Skin epidermis (tissue), 12 donors: ENCODE results near the gene NBEAL2.

Experiments used
- H3K27ac ChIP-seq, 21 experiments: fragments of 200-600 bp; sonication (generic) in 11 of 21; one replicate each; pipeline ENCODE4 v1.5.0; 2020; ENCODE audit warnings: mild to moderate bottlenecking in 3 of 21, inconsistent platforms in 2 of 21, moderate library complexity in 2 of 21
- H3K4me3 ChIP-seq, 7 experiments: fragments of 200-600 bp; sonication (generic) in 2 of 7; one replicate each; pipeline ENCODE4 v1.5.0; 2020; ENCODE audit warnings: inconsistent platforms in 2 of 7, mild to moderate bottlenecking in 2 of 7, moderate library complexity in 1 of 7

Gene NBEAL2

DNA sequence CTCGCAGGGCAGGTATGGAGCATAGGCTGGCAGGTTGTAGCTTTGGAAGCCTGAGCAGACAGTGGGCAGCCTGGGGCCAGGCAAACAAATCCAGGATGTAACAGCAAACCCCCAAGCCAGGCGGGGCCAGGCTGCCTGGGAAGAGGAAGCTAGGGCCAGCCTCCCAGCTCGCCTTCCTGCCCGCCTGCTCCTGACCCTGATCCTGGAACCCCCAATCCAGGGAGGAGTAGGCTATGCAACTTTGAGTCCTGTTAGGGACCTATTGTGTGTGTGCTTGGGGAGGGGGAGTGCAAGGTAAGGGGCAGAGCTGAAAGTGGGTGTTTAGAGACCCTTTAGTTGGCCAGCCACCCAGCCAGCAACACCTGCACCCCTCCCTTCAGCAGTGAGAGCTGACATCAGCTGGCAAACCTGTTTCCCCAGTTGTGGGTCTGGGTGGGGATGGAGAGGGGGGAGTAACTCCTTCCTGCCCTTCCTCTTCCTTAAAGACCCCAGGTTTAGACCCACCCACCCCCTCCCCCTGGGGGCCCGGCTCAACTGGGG is 2.5 kb downstream of the NBEAL2 start:
- Histone ChIP-seq H3K27ac (peak overlapping the region; percentile 1 to 98 (median 90)), H3K4me3 (peak overlapping the region in 6 of 7 experiments; percentile 1 to 73 (median 60))

DNA sequence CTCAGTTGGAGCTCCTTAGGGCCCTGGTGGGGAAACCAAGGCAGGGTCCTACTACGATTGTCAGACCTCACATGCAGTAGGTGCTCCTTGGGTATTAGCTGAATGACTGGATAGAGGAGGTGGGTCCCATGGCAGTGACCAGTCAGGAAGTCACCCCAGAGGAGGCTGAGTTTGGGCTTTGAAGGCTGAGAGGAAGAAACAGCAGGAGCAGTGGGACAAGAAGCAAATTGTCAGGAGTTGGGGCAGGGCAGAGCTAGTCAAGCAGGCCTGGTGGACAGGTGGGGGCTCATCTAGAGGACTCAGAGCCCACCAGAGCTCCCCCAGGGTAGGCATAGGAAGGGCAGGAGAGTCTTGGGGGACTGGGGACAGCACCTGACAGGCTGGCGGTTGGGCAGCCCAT is 3.1 kb downstream of the NBEAL2 start:
- H3K27ac ChIP-seq = peak overlapping the region; percentile 1 to 98 (median 90)

DNA sequence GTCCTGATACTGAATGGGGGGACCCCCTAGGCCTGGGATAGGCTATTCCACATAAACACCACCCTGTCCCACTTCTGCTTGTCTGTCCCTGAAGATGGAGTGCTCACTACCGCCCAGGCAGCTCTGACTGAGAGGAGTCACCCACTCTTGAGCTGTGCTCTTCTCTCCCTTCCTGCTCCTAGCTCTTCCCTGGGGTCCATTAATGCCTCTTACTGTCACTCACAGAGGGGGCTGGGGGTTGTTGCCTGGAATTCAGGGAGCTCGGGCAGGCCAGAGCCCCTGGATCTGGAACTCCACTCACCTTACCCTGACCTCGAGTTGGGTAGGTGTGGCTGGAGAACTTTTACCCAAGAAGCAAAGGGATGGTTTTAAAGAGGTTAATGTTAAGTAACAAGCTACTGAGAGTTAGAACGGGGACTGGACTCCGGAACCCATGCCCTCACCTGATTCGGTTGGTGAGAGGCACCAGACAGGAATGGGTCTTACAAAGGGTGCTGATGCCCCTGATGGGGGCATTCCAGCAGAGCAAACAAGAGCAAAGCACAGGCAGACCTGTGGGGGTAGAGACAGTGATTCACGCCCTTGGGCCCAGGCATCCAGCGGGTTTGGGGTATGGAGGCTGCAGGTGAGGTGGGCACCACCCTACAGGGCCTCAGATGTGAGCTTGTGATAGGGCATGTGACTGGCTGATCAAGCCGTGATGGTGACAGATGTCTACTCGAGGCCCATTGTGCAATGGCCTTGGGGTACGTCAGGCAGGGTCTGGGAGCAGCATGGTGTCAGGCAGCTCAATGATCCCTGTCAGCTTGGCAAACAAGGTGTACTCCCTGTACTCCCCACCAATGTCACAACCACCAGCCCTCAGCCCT is 5.4 kb downstream of the NBEAL2 start:
- peak overlapping the region in 18 of 21 experiments; percentile 3 to 94 (median 71) for H3K27ac ChIP-seq
- H3K4me3 ChIP-seq = no peak overlapping the region

More for the DNA sequence above, 3.1 kb downstream of the NBEAL2 start:
- peak overlapping the region in 1 of 7 experiments; percentile 7 for H3K4me3 ChIP-seq

DNA sequence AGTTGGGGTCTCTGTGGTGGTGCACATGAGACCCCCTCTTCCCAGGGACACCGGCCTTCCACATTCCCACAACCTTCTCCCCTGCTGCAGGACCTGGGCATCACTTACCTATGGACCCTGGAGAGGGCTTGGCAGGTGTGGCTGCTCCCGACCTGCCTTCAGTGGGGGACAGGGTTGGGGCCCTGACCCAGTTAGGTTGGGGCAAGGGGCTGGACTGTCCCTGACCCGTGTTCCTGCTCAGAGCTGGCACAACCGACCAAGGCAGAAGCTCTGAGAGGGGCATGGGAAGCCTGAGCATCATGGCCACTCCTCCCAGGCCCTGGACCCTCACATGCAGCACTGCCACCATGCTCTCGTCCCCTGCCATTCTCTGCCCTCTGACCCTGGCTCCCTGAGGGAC is 6.1 kb downstream of the NBEAL2 start:
- H3K4me3 ChIP-seq = no peak overlapping the region
- peak overlapping the region in 19 of 21 experiments; percentile 44 to 94 (median 71) for H3K27ac ChIP-seq

DNA sequence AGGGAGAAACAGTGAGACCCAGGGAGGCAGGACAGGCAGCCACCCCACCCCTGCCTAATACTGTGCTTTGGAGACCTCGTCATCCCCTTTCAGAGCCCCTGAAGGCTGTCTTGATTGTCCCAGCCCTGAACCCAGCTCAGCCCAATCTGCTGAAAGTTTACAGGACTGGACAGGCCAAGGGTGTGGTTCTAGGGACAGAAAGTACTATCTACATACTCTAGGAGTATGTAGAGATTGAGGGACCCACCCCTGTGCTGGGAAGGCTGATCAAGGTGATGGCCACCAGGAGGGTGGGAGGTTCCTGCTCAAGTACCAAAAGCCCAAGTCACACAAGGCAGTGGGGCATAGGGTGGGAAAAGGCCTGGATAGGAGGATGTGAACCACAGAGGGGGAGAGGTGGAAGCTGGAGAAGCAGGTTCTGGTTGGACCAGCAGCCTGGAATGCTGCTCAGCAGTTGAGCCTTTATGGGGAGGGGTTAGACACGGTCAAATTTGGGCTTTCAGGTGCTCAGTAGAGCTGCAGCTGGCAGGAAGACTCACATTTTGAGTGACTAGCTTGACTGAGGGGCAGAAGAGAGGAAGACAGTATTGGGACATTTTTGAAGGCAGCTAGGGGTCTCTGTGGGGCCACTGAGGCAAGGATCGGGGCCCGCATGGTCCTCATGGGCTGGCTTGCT is 6.7 kb downstream of the NBEAL2 start:
- Histone ChIP-seq H3K27ac (peak overlapping the region in 19 of 21 experiments; percentile 44 to 94 (median 74)), H3K4me3 (no peak overlapping the region)

DNA sequence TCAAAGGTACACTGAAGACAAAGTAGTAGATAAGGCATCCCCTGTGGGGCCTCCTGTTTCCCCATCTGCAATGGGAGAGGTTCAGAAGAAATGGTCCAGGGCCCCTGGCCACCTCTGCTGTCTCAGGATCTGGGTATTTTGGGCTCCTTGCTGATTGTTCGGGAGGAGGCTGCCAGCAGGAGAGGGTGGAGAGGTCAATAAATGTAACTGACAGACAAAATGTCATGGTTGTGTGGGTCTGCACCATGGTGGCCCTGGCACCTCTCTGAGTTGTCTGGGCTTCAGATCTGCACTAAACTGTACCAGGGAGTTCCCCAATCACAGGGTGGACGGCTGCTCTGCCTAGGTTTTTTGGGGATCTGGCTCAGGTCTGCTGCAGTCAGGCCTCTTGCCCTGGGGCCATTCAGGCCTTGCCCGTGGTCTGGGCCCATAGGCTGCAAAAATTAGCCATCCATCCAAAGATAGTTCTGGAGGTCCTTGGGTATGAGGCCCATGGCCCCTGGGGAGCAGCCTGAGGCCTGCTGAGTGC is 7.4 kb downstream of the NBEAL2 start:
- H3K4me3 ChIP-seq = no peak overlapping the region

DNA sequence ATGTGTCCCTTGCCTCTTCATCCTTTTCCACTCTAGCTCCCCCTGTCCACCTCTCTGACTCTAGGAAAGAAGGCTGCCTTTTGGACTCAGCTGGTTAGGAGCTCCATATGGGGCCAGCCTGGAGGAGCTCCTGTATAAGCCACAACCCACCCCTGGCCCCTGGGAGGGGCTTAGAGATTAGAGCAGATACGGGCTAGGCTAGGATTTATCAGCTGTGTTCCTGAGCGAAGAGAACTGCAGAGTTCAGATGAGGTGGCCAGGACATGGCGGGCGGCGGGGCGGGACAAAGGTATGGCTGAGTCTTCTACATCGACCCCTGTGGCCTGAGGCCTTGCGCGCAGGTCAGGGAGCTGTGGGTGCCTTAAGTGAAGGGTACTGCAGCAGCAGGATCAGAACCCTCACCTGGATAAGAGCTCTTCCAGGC is 7.9 kb downstream of the NBEAL2 start:
- H3K27ac ChIP-seq = peak overlapping the region in 19 of 21 experiments; percentile 44 to 94 (median 74)
- H3K4me3 ChIP-seq = peak overlapping the region in 3 of 7 experiments; percentile 21 to 31 (median 22)

More for the DNA sequence above, 7.4 kb downstream of the NBEAL2 start:
- H3K27ac ChIP-seq = peak overlapping the region in 20 of 21 experiments; percentile 44 to 94 (median 72)

DNA sequence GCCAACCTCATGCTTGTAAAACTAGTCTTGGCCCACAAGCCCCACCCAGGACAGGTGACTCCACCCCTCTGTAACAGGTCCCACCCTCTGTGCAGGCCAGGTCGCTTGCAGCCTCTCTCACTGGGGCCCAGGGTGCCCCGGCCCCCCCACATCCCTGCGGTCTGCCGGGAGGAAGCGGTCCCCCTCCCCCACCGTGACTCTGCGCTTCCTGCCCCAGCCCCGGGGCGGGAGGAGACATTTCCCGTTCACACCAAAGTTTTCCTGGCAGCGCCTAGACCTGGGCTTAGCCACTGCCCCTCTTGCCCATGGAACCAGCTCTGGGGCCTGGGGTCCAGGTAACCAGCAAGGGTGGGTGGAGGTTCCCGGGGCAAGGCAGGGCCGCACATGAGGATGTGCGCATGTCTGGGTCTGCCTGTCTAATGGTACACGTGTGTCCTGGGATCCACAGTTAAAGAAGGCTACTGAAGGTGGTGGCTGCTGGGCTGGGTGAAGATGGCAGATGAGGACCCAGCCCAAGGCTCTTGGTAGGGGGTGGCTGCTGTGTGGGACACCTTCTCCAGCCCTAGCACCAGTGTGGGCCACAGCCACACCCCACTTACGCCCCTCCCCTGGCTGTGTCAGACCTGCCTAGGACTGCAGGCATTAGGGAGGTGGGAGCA is 8.4 kb downstream of the NBEAL2 start:
- Histone ChIP-seq H3K4me3 (peak overlapping the region in 5 of 7 experiments; percentile 6 to 31 (median 22)), H3K27ac (peak overlapping the region in 20 of 21 experiments; percentile 39 to 94 (median 73))

DNA sequence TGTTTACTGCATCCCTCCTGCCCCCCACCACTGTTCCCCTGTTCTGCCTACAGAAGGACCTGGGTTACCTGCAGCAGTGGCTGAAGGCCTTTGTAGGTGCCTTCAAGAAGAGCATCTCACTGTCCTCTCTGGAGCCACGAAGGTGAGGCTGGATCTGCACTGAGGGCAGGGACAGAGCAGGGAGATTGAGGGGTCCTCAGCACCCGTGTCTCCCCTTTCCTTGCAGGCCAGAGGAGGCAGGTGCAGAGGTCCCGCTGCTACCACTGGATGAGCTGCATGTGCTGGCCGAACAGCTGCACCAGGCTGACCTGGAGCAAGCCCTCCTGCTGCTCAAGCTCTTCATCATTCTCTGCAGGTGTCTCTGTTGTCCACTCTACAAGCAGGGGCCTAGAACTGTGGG is 9.2 kb downstream of the NBEAL2 start:
- H3K4me3 ChIP-seq = peak overlapping the region in 1 of 7 experiments; percentile 26
- peak overlapping the region in 17 of 21 experiments; percentile 38 to 94 (median 75) for H3K27ac ChIP-seq

DNA sequence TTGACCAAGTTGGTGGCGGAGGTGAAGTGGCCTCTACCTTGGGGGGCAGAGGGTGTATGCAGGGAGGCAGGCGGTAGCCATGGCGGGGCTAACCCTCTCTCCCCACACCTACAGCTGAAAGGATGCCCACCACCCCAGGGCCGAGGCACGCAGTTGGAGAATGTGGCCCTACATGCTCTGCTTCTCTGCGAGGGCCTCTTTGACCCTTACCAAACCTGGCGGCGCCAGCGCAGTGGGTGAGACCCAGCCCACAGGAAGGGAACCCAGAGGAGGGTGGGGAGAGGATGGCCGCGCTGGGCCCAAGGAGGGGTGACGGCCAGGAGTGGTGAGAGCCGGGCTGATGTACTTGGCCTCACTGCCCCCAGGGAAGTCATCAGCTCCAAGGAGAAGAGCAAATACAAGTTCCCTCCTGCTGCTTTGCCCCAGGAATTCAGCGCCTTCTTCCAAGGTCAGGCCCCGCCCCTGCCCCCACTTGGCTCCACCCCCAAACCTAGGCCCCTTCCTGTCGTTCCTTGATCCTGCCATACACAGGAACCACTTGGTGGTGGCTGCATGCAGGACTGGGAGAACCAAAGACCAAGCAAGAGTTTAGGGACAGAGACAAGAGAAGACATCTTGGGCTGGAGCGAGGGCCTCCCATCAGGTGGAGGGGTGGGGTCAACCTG is 9.8 kb downstream of the NBEAL2 start:
- Histone ChIP-seq H3K27ac (peak overlapping the region in 10 of 21 experiments; percentile 38 to 94 (median 71)), H3K4me3 (no peak overlapping the region)

DNA sequence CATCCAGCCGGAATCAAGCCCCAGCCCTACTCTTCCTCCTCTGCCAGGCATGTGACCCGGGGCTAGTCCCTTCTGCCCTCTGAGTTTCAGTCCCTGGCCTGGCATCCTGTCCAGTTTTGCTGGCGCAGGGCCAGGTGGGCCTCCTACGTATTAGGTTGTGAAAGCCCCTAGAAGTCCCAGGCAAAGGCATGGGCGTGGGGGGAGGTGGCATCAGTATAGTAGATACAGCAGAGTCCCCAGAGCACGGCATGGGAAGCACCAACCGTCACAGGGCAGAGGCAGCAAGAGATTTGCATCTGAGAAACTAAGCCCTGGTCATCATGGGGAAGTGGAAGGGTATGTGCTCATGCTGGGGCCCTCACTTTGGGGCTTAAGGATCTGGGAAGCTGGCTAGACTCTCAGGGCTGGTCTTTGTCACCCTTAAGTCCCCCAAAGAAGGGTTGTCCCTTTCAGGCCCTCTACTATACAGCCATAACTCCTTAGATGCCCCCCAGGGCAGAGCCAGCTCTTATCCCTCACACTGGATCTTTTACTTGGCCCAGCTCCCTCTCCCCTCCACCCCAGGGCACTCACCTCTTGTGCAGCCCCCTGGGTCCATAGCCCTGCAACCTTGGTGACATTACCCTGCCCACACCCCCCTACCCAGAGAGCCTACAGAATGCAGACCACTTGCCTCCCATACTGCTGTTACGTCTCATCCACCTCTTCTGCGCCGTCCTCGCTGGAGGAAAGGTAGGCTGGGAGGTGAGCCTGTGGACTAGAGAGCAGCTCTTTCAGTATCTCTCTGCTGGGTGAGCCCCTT is 11.3 kb downstream of the NBEAL2 start:
- no peak overlapping the region for H3K4me3 ChIP-seq
- H3K27ac ChIP-seq = peak overlapping the region in 9 of 21 experiments; percentile 10 to 87 (median 30)

DNA sequence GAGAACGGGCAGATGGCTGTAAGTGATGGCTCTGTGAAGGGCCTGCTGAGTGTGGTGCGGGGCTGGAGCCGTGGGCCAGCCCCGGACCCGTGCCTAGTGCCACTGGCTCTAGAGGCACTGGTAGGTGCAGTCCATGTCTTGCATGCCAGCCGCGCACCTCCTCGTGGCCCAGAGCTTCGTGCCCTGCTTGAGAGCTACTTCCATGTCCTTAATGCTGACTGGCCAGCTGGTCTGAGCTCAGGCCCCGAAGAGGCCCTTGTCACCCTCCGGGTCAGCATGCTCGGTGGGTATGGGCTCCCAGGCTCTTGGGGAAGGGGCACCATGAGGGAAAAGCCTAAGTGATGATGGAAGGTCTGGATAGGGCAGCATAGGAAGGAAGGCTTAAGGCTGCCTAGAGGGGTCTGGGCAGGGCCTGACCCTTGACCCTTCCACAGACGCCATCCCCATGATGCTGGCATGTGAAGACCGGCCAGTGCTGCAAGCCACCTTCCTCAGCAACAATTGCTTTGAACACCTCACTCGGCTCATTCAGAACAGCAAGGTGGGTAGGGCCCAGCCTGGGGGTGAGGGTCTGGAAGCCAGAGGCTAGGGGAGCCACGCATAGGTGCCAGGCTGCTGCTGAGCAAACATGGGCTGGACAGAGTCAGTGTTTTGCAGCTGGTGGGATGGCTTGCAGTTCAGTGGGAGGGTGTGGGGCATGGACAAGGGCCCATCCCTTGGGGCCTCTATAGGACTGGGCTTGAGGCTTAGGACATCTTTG is 12.1 kb downstream of the NBEAL2 start:
- Histone ChIP-seq H3K4me3 (no peak overlapping the region), H3K27ac (peak overlapping the region in 4 of 21 experiments; percentile 3 to 61 (median 16))

DNA sequence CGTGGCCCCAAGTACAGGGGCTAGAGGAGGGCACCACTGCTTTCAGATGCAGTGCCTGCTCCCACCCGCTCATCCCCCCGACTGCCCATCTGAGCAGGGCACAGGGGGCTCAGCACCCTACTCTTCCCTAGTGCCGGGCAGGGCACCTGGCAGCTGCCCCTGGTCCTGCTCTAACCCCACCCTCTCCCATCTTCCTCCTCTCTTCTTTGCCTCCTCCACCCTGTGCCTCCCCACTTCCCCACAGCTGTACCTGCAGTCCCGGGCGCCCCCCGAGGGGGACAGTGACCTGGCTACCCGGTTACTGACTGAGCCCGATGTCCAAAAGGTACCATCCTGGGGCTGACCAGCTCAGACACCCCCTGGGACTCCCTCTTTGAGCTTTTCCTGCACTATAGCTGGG is 12.8 kb downstream of the NBEAL2 start:
- H3K27ac ChIP-seq = peak overlapping the region in 1 of 21 experiments; percentile 22

DNA sequence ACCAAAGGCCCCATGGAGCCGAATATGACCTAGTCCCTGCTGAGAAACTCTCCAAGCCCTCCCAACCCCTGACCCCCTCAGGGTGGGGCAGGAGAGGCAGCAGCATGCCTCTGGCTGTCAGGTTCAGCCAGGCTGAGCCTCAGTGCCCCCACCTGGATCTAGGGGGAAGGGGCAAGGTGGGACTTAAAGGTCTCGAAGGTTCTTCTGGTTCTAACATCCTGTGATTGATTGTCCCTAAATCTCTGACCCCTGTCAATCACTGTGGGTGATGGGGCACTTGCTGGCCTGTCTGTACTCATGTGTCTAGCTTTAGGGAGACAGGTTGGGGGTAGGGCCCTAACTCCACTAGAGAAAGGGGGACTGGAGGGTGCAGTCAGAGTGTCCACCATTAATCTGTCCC is 13.8 kb downstream of the NBEAL2 start:
- no peak overlapping the region for H3K27ac ChIP-seq
- H3K4me3 ChIP-seq = no peak overlapping the region

More for the DNA sequence above, 12.8 kb downstream of the NBEAL2 start:
- H3K4me3 ChIP-seq = no peak overlapping the region

DNA sequence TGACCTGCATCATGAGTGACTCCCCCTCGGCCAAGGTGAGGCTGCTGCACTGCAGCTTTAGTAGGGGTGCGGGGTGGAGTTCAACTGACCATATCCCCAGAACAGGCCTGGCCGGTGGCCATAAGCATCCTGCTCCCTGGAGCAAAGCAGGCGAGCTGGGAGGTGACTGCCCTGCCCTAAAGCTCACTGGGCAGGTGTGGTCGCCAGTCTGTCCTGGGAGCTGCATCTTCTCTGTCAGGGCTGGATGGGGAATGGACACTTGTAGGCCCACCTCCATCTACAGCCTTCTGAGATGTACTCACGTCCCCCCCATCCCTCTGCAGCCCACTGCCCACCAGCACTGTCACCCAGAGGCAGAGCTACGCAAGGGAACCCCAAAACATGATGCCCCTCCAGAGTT is 14.5 kb downstream of the NBEAL2 start:
- H3K27ac ChIP-seq = no peak overlapping the region
- no peak overlapping the region for H3K4me3 ChIP-seq

DNA sequence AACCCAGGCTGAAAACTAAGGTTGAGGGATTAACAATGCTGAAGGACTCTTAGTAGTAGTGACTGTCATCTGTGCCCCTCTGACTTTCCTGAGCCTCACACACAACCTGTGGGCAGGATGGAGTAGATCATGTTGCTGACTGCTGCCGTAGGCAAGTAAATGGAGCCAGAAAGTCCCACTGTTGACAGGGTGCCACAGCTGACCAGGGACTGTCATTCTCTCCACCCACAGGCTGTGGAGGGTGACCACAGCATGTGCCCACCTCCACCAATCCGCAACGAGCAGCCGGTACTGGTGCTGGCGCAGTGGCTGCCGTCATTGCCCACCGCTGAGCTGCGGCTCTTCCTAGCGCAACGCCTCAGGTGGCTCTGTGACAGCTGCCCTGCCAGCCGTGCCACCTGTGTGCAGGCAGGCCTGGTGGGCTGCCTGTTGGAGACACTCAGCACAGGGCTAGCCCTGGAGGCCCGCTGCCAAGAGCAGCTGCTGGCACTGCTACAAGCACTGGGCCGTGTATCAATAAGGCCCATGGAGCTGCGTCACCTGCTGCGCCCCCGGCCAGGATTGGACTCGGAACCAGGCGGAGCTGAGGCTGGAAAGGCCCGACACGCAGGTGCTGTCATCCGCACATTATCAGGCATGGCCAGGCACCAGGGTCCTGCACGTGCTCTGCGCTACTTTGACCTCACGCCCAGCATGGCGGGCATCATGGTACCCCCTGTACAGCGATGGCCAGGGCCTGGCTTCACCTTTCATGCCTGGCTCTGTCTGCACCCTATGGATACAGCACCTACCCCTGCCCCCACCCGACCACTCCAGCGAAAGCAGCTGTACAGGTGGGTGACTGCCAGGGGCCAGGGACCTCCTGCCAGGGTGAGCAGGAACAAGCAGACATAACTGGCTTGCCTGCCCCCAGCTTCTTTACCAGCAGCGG is 15.6 kb downstream of the NBEAL2 start:
- Histone ChIP-seq H3K4me3 (no peak overlapping the region), H3K27ac (no peak overlapping the region)
